GM12878 (cell line): Measurements from ENCODE around the gene TAS2R13. TPM values are rescaled to one million over a fixed set of nuclear protein-coding genes. Genes with fewer than 3 reads are reported as not detected.

Experiments
- ATAC-seq: fragments of 200-7000 bp; cut with Tn5 transposase; 3 replicates; pipeline ENCODE4 v1.9.1; 2020; ENCODE audit warnings: mild to moderate bottlenecking, moderate library complexity
- BruUV-seq: library from RNA; stranded (reverse); fragments of 400-500 nt; replicated peaks from 2 replicates; lab custom pipeline; 2021; lab: Mats Ljungman, UMichigan
- CTCF ChIA-PET: fragments of 300-600 bp; sonication (Branson Sonifier 250); formaldehyde crosslinking; extraction: SDS; loops from one replicate; lab custom pipeline; 2021; ENCODE audit warnings: inconsistent platforms; lab: Yijun Ruan, JAX
- POLR2A ChIA-PET: fragments of 350-600 bp; formaldehyde crosslinking; extraction: SDS; loops from one replicate; lab custom pipeline; 2021; ENCODE audit warnings: inconsistent platforms; lab: Charles Lee
- RAD21 ChIA-PET: fragments of 300-600 bp; sonication (Branson Sonifier 250); formaldehyde crosslinking; loops from one replicate; lab custom pipeline; 2023; ENCODE audit warnings: antibody characterized with exemption; ENCODE audit not compliant: unreplicated experiment; lab: Charles Lee
- SMC1A ChIA-PET: fragments of 300-600 bp; sonication (Branson Sonifier 250); formaldehyde crosslinking; loops from one replicate; lab custom pipeline; 2023; ENCODE audit not compliant: unreplicated experiment, uncharacterized antibody; lab: Charles Lee
- DNase-seq: peaks from one replicate; pipeline ENCODE4 v3.0.0-alpha.2; 2011; ENCODE audit warnings: low read depth, low spot score
- FAIRE-seq: peaks from 3 replicates; lab custom pipeline; 2011; peaks lifted over from hg19 to GRCh38; lab: Jason Lieb, UNC
- H2AFZ ChIP-seq: 2 replicates; pipeline ENCODE4 v1.6.0; 2011; ENCODE audit warnings: low read depth, low read length, control low read depth; ENCODE audit not compliant: control insufficient read depth
- H3K27ac ChIP-seq: 2 replicates; pipeline ENCODE4 v1.5.1; 2011; ENCODE audit warnings: control low read depth; ENCODE audit not compliant: control insufficient read depth, insufficient read depth
- H3K27me3 ChIP-seq, 2 experiments: replicated peaks in 1 of 2; 2 replicates each; pipeline versions ENCODE4 v1.6.0 to v1.6.1; 2011; ENCODE audit warnings: low read length in 1 of 2; ENCODE audit not compliant: control insufficient read depth in 2 of 2, insufficient read depth in 2 of 2
- H3K36me3 ChIP-seq, 2 experiments: 2 replicates each; pipeline ENCODE4 v1.5.1; 2011; ENCODE audit warnings: low read length in 1 of 2; ENCODE audit not compliant: control insufficient read depth in 2 of 2, insufficient read depth in 2 of 2
- H3K4me1 ChIP-seq: 2 replicates; pipeline ENCODE4 v1.6.1; 2011; ENCODE audit warnings: mild to moderate bottlenecking, low read length, moderate library complexity, mixed read lengths; ENCODE audit not compliant: control insufficient read depth, insufficient read depth
- H3K4me2 ChIP-seq: 2 replicates; pipeline ENCODE4 v1.6.0; 2011; ENCODE audit warnings: control low read depth; ENCODE audit not compliant: control insufficient read depth, insufficient read depth
- H3K4me3 ChIP-seq: fragments of 200-600 bp; sonication (generic); 2 replicates; pipeline ENCODE4 v1.5.1; 2016
- H3K79me2 ChIP-seq: 2 replicates; pipeline ENCODE4 v1.6.0; 2011; ENCODE audit warnings: low read length; ENCODE audit not compliant: control insufficient read depth, insufficient read depth
- H3K9ac ChIP-seq: 2 replicates; pipeline ENCODE4 v1.8.0; 2011; ENCODE audit warnings: low read length, control low read depth, mixed read lengths; ENCODE audit not compliant: control insufficient read depth, insufficient read depth
- H3K9me3 ChIP-seq: replicated peaks from 3 replicates; pipeline ENCODE4 v1.5.1; 2011; ENCODE audit warnings: mild to moderate bottlenecking, low read length; ENCODE audit not compliant: control insufficient read depth, insufficient read depth
- H4K20me1 ChIP-seq: 2 replicates; pipeline ENCODE4 v1.6.0; 2011; ENCODE audit not compliant: control insufficient read depth, insufficient read depth
- BRCA1 ChIP-seq: IDR thresholded peaks from 2 replicates; pipeline ENCODE4 v1.6.1; 2011; ENCODE audit warnings: low read depth, low read length, improper control_type of control experiment
- ESRRA ChIP-seq: IDR thresholded peaks from 2 replicates; pipeline ENCODE4 v1.6.1; 2012; ENCODE audit warnings: mild to moderate bottlenecking, low read length, improper control_type of control experiment
- LARP7 ChIP-seq: fragments of 450-650 bp; IDR thresholded peaks from 2 replicates; pipeline ENCODE4 v1.6.1; 2017; ENCODE audit warnings: mild to moderate bottlenecking
- NBN ChIP-seq: fragments of 450-650 bp; IDR thresholded peaks from 2 replicates; pipeline ENCODE4 v1.6.1; 2016
- NFYA ChIP-seq: IDR thresholded peaks from 2 replicates; pipeline ENCODE4 v1.6.1; 2011; ENCODE audit warnings: low read depth, mild to moderate bottlenecking, low read length, improper control_type of control experiment, borderline replicate concordance
- NR2C1 ChIP-seq: fragments of 450-650 bp; IDR thresholded peaks from 2 replicates; pipeline ENCODE4 v1.6.1; 2017; ENCODE audit warnings: antibody characterized with exemption, mild to moderate bottlenecking, moderate library complexity
- POLR2A ChIP-seq: IDR thresholded peaks from 2 replicates; pipeline ENCODE4 v1.6.1; 2011; ENCODE audit warnings: low read depth, mild to moderate bottlenecking, low read length
- RAD51 ChIP-seq: fragments of 450-650 bp; IDR thresholded peaks from 2 replicates; pipeline ENCODE4 v1.6.1; 2016; ENCODE audit warnings: moderate library complexity, mild to moderate bottlenecking, inconsistent platforms
- ZNF274 ChIP-seq: IDR thresholded peaks from one replicate; pipeline ENCODE4 v1.8.0; 2011; ENCODE audit not compliant: insufficient read length, insufficient read depth
- ZNF622 ChIP-seq: fragments of 450-650 bp; IDR thresholded peaks from 2 replicates; pipeline ENCODE4 v1.6.1; 2017; ENCODE audit warnings: mild to moderate bottlenecking, inconsistent platforms
- WGBS: methylation state at CpG from one replicate; pipeline ENCODE4 v1.1.6; 2016; ENCODE audit warnings: low lambda C conversion rate; ENCODE audit not compliant: insufficient replicate concordance, insufficient coverage; ENCODE audit errors: missing lambda C conversion rate; 5-methylcytosine and 5-hydroxymethylcytosine counted together
- in situ Hi-C: fragments of 300-500 bp; cut with MboI; formaldehyde crosslinking; loops from 9 replicates; pipeline ENCODE4 v1.14.3; 2018; ENCODE audit warnings: mixed read lengths
- intact Hi-C: fragments of 100-400 bp; cut with micrococcal nuclease; formaldehyde crosslinking; loops from one replicate; pipeline ENCODE4 v1.14.2; 2022; ENCODE audit not compliant: unreplicated experiment
- polyA plus RNA-seq, 11 experiments: library from polyadenylated mRNA; depleted of rRNA in 4 of 11; unstranded in 6 of 11; stranded (reverse) in 5 of 11; fragments of >200 nt; fragmentation: Nextera tagmentation in 4 of 11; fragmentation: Illumina TruSeq in 1 of 11; extraction: Ambion mirVana in 4 of 11; extraction: Trizol in 1 of 11; gene quantifications; 1 replicate in 1 of 11; 2 replicates in 10 of 11; pipeline versions ENCODE4 v1.2.1 to v1.2.3, GENCODE V29; 2011 to 2016; ENCODE audit warnings: inconsistent platforms in 2 of 11, missing spikeins in 2 of 11, low read depth in 1 of 11
- total RNA-seq, 4 experiments: library from RNA; depleted of rRNA in 3 of 4; stranded (reverse); fragments of >200 nt in 3 of 4; fragmentation: Illumina TruSeq in 1 of 4; extraction: Trizol in 1 of 4; gene quantifications; 2 replicates each; pipeline versions ENCODE4 v1.2.1 to v1.2.3, GENCODE V29; 2013 to 2021
- TF ChIP-seq, protein P1 (sequence below): fragments of 450-650 bp; IDR thresholded peaks from 2 replicates; pipeline ENCODE4 v1.6.1; 2017; ENCODE audit warnings: mild to moderate bottlenecking, low read depth, inconsistent platforms; ENCODE audit not compliant: poor library complexity, severe bottlenecking
- TF ChIP-seq, protein P2 (sequence below): IDR thresholded peaks from 2 replicates; pipeline ENCODE4 v1.6.1; 2011; ENCODE audit warnings: mild to moderate bottlenecking, low read depth, low read length, moderate library complexity; ENCODE audit not compliant: insufficient replicate concordance
- TF ChIP-seq, protein P3 (sequence below): fragments of 150-350 bp; IDR thresholded peaks from 2 replicates; pipeline ENCODE4 v1.6.1; 2014; ENCODE audit warnings: mild to moderate bottlenecking, low read depth, low read length
- TF ChIP-seq, protein P4 (sequence below): fragments of 450-650 bp; IDR thresholded peaks from 2 replicates; pipeline ENCODE4 v1.6.1; 2017; ENCODE audit warnings: mild to moderate bottlenecking, moderate library complexity

Gene TAS2R13
- total and polyA plus RNA-seq, 10 of the 15 experiments (the other 5 are each of a cell fraction or from before 2014, with no cell fraction given), result 0.12 to 2.2 (median 0.65) TPM; not detected in 4

DNA sequence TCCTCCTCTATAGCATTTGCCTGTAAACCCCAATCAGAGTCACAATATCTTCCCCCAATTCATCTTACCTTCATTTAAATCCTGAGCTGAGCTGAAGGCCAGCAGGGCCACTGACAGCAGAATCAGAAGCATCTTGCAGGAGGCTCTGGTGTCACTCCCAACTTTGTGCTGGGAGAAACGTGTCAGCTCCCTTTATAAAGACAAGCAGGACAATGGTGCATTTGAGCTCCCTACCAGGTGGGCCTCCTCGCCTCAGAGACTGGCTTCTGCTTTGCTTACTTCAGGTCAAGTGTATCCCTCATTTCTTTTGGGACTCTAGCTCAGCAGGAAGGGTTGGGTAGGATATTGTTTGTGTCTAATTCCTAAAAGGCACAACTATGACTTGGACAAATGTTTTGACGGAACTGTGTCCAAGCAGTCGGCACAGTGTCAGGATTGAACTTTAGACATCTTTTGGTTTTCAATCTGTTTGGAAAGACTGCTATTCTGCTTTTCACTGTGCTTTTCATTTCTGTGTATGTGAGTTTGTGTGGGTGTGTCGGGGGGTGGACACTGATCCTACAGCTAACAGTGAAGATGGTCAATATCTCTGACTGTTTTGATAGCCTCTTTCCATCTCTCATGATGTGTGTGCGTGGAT, 25.2 kb downstream of the TAS2R13 start, which contains the start of gene PRH1 (continued):
- TF ChIP-seq, protein P1, sequence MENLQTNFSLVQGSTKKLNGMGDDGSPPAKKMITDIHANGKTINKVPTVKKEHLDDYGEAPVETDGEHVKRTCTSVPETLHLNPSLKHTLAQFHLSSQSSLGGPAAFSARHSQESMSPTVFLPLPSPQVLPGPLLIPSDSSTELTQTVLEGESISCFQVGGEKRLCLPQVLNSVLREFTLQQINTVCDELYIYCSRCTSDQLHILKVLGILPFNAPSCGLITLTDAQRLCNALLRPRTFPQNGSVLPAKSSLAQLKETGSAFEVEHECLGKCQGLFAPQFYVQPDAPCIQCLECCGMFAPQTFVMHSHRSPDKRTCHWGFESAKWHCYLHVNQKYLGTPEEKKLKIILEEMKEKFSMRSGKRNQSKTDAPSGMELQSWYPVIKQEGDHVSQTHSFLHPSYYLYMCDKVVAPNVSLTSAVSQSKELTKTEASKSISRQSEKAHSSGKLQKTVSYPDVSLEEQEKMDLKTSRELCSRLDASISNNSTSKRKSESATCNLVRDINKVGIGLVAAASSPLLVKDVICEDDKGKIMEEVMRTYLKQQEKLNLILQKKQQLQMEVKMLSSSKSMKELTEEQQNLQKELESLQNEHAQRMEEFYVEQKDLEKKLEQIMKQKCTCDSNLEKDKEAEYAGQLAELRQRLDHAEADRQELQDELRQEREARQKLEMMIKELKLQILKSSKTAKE, result no peak
- TF ChIP-seq ZNF274, result no peak
- TF ChIP-seq BRCA1, result no peak
- no peak for TF ChIP-seq NFYA
- TF ChIP-seq NBN, result no peak
- TF ChIP-seq, all 136 proteins: peak for 0

DNA sequence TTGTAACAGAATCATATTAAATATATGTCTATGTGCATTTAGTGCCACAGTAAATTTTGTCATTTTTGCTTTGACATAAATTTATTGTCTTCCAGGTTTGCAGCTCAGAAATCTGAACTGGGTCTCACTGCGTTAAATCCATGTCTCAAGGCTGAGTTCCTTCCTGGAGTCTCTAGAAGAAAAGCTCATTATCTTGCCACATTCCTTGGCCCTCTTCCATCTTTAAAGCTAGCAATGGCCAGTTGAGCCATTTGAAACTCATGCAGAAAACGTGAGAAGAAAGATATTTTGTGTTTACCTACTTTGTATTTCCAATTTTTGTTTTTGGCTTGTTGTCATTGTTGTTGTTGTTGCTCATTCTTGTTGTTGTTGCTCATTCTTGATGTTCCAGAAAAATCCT, 36.0 kb downstream of the TAS2R13 start:
- no peaks in the 10 kb centered on the region for H4K20me1 ChIP-seq
- H3K79me2 ChIP-seq, result no peaks in the 10 kb centered on the region
- BruUV-seq, result no TSS peak
- peaks cover 0 to 5% of the 10 kb centered on the region in 2 experiments; a peak in 1 of 4 replicates for H3K36me3 ChIP-seq
- no peaks in the 10 kb centered on the region for H3K9me3 ChIP-seq
- no peaks in the 10 kb centered on the region for H3K27me3 ChIP-seq
- no peak for TF ChIP-seq ZNF622
- TF ChIP-seq, protein P2, sequence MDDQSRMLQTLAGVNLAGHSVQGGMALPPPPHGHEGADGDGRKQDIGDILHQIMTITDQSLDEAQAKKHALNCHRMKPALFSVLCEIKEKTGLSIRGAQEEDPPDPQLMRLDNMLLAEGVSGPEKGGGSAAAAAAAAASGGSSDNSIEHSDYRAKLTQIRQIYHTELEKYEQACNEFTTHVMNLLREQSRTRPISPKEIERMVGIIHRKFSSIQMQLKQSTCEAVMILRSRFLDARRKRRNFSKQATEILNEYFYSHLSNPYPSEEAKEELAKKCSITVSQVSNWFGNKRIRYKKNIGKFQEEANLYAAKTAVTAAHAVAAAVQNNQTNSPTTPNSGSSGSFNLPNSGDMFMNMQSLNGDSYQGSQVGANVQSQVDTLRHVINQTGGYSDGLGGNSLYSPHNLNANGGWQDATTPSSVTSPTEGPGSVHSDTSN, result no peak
- TF ChIP-seq NR2C1, result no peak
- no peak for TF ChIP-seq POLR2A
- TF ChIP-seq RAD51, result no peak
- TF ChIP-seq ESRRA, result no peak
- TF ChIP-seq, protein P3, sequence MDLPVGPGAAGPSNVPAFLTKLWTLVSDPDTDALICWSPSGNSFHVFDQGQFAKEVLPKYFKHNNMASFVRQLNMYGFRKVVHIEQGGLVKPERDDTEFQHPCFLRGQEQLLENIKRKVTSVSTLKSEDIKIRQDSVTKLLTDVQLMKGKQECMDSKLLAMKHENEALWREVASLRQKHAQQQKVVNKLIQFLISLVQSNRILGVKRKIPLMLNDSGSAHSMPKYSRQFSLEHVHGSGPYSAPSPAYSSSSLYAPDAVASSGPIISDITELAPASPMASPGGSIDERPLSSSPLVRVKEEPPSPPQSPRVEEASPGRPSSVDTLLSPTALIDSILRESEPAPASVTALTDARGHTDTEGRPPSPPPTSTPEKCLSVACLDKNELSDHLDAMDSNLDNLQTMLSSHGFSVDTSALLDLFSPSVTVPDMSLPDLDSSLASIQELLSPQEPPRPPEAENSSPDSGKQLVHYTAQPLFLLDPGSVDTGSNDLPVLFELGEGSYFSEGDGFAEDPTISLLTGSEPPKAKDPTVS, result no peak
- no peak for TF ChIP-seq LARP7
- TF ChIP-seq, protein P4, sequence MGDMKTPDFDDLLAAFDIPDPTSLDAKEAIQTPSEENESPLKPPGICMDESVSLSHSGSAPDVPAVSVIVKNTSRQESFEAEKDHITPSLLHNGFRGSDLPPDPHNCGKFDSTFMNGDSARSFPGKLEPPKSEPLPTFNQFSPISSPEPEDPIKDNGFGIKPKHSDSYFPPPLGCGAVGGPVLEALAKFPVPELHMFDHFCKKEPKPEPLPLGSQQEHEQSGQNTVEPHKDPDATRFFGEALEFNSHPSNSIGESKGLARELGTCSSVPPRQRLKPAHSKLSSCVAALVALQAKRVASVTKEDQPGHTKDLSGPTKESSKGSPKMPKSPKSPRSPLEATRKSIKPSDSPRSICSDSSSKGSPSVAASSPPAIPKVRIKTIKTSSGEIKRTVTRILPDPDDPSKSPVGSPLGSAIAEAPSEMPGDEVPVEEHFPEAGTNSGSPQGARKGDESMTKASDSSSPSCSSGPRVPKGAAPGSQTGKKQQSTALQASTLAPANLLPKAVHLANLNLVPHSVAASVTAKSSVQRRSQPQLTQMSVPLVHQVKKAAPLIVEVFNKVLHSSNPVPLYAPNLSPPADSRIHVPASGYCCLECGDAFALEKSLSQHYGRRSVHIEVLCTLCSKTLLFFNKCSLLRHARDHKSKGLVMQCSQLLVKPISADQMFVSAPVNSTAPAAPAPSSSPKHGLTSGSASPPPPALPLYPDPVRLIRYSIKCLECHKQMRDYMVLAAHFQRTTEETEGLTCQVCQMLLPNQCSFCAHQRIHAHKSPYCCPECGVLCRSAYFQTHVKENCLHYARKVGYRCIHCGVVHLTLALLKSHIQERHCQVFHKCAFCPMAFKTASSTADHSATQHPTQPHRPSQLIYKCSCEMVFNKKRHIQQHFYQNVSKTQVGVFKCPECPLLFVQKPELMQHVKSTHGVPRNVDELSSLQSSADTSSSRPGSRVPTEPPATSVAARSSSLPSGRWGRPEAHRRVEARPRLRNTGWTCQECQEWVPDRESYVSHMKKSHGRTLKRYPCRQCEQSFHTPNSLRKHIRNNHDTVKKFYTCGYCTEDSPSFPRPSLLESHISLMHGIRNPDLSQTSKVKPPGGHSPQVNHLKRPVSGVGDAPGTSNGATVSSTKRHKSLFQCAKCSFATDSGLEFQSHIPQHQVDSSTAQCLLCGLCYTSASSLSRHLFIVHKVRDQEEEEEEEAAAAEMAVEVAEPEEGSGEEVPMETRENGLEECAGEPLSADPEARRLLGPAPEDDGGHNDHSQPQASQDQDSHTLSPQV, result no peak
- TF ChIP-seq, all 136 proteins: peak for 0
- 95% methylated on average over 2 of the region's 2 CpGs for WGBS
- POLR2A ChIA-PET, result no interaction called here
- Histone ChIP-seq H3K4me1 (no peaks in the 10 kb centered on the region), H3K27ac (no peak overlapping the region), H3K9ac (no peak overlapping the region), H2AFZ (no peak overlapping the region), H3K4me2 (no peak overlapping the region), H3K4me3 (no peak overlapping the region)
- FAIRE-seq, result no peak
- in situ Hi-C loops, result no loop called here
- no peak for DNase-seq
- RAD21 ChIA-PET, result no interaction called here
- SMC1A ChIA-PET, result interaction anchor here (0.7 kb wide), 1 partner anchor 16 kb away, joined by 3 read pairs; no protein-coding TSS in a partner anchor
- CTCF ChIA-PET, result interaction anchor here (2.2 kb wide), 1 partner anchor 326 kb away, joined by 7 read pairs; no protein-coding TSS in a partner anchor
- intact Hi-C loops, result no loop called here
- no peak for ATAC-seq
